ENCODE results near the gene TOX3. TPM values are rescaled to one million over a fixed set of nuclear protein-coding genes. Genes with fewer than 3 reads are reported as not detected.

The TOX3 gene
- total RNA-seq, 1 donor from 2014 or later: 0.46 TPM

DNA sequence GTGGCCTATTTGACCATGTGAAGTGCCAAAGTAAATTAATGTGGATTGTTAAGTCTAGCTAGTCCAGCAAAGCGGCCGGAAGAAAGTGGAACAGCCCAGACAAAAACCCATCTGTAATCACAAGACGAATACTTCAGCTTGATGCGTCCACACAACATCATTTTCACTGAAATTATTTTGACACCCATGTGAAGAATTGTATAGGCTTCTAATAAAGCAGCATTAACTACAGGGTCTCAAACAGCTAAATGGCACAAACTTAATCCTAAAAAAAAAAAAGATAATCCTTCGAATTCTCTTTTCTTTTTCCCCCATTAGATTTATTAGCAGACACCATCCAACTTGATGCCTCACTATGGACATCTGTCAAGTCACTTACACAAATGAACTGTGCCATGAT is 73.8 kb downstream of the TOX3 start:
- Mint-ChIP-seq H3K4me1 (ENCODE audit: unreplicated experiment) (no peaks in the 10 kb centered on the region), H3K9me3 (ENCODE audit: unreplicated experiment) (peaks cover 3% of the 10 kb centered on the region), H3K4me3 (ENCODE audit: unreplicated experiment) (no peak overlapping the region), H3K27me3 (ENCODE audit: unreplicated experiment) (no peaks in the 10 kb centered on the region), H3K27ac (ENCODE audit: unreplicated experiment) (no peak overlapping the region), H3K36me3 (ENCODE audit: unreplicated experiment) (no peaks in the 10 kb centered on the region)
- TF ChIP-seq, protein P1, sequence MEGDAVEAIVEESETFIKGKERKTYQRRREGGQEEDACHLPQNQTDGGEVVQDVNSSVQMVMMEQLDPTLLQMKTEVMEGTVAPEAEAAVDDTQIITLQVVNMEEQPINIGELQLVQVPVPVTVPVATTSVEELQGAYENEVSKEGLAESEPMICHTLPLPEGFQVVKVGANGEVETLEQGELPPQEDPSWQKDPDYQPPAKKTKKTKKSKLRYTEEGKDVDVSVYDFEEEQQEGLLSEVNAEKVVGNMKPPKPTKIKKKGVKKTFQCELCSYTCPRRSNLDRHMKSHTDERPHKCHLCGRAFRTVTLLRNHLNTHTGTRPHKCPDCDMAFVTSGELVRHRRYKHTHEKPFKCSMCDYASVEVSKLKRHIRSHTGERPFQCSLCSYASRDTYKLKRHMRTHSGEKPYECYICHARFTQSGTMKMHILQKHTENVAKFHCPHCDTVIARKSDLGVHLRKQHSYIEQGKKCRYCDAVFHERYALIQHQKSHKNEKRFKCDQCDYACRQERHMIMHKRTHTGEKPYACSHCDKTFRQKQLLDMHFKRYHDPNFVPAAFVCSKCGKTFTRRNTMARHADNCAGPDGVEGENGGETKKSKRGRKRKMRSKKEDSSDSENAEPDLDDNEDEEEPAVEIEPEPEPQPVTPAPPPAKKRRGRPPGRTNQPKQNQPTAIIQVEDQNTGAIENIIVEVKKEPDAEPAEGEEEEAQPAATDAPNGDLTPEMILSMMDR (IDR thresholded peaks at IDR 0.05): no peak
- no peak for DNase-seq (ENCODE audit: extremely low spot score, unreplicated experiment)

GRCh38 chr16:52471650-52472370 is 75.1 kb downstream of the TOX3 start:
- TF ChIP-seq, protein P1 (IDR thresholded peaks at IDR 0.05): no peak
- no peak overlapping the region for H3K4me3 Mint-ChIP-seq (ENCODE audit: unreplicated experiment)
- peaks cover 3% of the 10 kb centered on the region for H3K9me3 Mint-ChIP-seq (ENCODE audit: unreplicated experiment)
- H3K27ac Mint-ChIP-seq (ENCODE audit: unreplicated experiment): no peak overlapping the region
- no peaks in the 10 kb centered on the region for H3K27me3 Mint-ChIP-seq (ENCODE audit: unreplicated experiment)
- no peaks in the 10 kb centered on the region for H3K36me3 Mint-ChIP-seq (ENCODE audit: unreplicated experiment)
- no peak for DNase-seq (ENCODE audit: extremely low spot score, unreplicated experiment)
- no peaks in the 10 kb centered on the region for H3K4me1 Mint-ChIP-seq (ENCODE audit: unreplicated experiment)

- TF ChIP-seq, protein P1 (IDR thresholded peaks at IDR 0.05): no peak
- Mint-ChIP-seq H3K36me3 (ENCODE audit: unreplicated experiment) (no peaks in the 10 kb centered on the region), H3K4me1 (ENCODE audit: unreplicated experiment) (no peaks in the 10 kb centered on the region), H3K27me3 (ENCODE audit: unreplicated experiment) (no peaks in the 10 kb centered on the region), H3K9me3 (ENCODE audit: unreplicated experiment) (peaks cover 3% of the 10 kb centered on the region), H3K4me3 (ENCODE audit: unreplicated experiment) (no peak overlapping the region), H3K27ac (ENCODE audit: unreplicated experiment) (no peak overlapping the region)
- DNase-seq (ENCODE audit: extremely low spot score, unreplicated experiment): no peak
Measured at GRCh38 chr16:52470585-52470984, 76.4 kb downstream of the TOX3 start.

DNA sequence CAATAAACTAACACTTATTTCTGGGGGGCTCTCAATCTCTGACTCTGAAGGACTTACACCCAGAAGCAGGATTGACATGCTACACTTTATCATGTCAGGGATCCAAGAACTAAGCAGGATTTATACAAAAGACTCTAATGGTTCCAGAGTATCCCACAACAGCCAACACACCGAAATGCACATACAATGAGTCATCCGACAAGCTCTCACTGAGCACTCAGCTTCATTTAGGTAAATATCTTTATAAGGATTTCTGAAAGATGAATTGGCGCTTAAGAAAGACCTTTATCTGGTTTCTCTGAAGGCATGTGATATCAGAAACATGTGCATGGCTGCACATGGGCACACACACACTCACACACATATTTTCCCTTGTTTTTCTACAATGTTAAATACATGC is 77.2 kb downstream of the TOX3 start:
- TF ChIP-seq, protein P1 (IDR thresholded peaks at IDR 0.05): no peak
- Mint-ChIP-seq H3K4me3 (ENCODE audit: unreplicated experiment) (no peak overlapping the region), H3K36me3 (ENCODE audit: unreplicated experiment) (no peaks in the 10 kb centered on the region), H3K27me3 (ENCODE audit: unreplicated experiment) (no peaks in the 10 kb centered on the region), H3K9me3 (ENCODE audit: unreplicated experiment) (peaks cover 3% of the 10 kb centered on the region), H3K27ac (ENCODE audit: unreplicated experiment) (no peak overlapping the region), H3K4me1 (ENCODE audit: unreplicated experiment) (no peaks in the 10 kb centered on the region)
- no peak for DNase-seq (ENCODE audit: extremely low spot score, unreplicated experiment)

- H3K27me3 Mint-ChIP-seq (ENCODE audit: unreplicated experiment): no peaks in the 10 kb centered on the region
Measured at GRCh38 chr16:52469091-52469490, 77.9 kb downstream of the TOX3 start.

More at GRCh38 chr16:52469091-52469490, 77.9 kb downstream of the TOX3 start:
- no peak for DNase-seq (ENCODE audit: extremely low spot score, unreplicated experiment)
- Mint-ChIP-seq H3K9me3 (ENCODE audit: unreplicated experiment) (peaks cover 3% of the 10 kb centered on the region), H3K4me3 (ENCODE audit: unreplicated experiment) (no peak overlapping the region), H3K36me3 (ENCODE audit: unreplicated experiment) (no peaks in the 10 kb centered on the region), H3K4me1 (ENCODE audit: unreplicated experiment) (no peaks in the 10 kb centered on the region), H3K27ac (ENCODE audit: unreplicated experiment) (no peak overlapping the region)
- TF ChIP-seq, protein P1 (IDR thresholded peaks at IDR 0.05): no peak
